Dedifferentiated amniotic fluid mesenchymal stem cell (primary cell): ENCODE data around the gene FBLN2.

Source experiments
- DNase-seq: peaks from one replicate; pipeline ENCODE4 v3.0.0-alpha.2; 2016; ENCODE audit errors: extremely low spot score

FBLN2 gene

GRCh38 chr3:13532085-13532484 lies 16.8 kb upstream of the FBLN2 start:
- DNase-seq: no peak

DNA sequence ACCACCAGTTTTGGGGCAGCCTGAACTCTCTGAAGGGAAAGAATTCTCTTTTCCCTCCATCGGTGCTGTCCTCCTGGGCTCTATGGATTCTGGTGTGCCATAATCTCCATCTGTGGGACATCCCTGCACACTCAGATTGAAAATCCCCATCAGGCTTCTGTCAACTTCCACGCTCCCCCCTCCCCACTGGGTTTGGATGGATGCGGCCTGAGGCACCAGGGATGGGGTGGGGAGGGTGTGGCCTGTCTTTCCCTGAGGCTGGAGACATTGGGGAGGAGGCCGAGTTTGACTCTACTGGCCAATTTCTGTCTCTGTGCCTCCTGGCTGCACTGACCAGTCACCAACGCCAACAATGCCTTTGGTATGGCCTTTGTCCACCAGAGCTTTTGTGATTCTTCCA lies 16.3 kb upstream of the FBLN2 start:
- DNase-seq: no peak

GRCh38 chr3:13533885-13534301 lies 15.0 kb upstream of the FBLN2 start:
- no peak for DNase-seq

DNA sequence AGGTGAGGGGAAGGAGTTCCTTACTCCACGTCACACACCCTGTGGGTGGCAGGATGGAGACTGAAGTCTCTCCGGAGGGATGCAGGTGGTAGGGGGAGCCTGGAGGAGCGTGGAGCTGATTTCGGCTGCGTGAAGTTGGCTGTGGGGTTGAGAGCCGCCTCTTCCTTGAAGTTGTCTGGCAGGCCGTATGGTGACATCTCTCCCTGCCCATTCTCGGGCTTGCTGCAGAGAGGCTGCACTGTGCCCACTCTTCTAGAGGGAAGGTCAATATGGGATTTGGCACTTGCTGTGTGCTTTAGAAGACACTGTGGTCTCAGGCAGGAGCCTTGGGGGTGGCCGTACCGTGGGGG lies 13.4 kb upstream of the FBLN2 start:
- DNase-seq: no peak

- no peak for DNase-seq
Observed at GRCh38 chr3:13535905-13536304, 13.0 kb upstream of the FBLN2 start.

DNA sequence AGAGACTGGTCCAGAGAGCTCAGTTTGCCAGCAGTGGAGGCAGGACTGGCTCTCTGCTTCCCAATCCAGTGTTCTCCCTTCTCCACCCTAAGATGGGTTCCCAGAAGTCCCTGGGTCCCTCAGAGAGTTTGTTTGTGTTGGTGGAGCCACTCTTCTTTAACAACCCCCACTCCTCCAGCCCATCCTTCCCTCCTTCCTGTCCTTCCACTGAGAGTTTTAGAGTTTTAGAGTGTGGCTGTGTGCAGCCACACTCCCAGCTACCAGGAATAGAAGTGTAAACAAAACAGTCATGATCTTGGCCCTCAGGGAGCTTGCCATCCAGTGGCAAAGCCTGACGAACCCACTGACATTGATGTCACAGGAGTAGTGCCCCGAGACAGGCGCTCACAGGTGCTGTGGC lies 12.5 kb upstream of the FBLN2 start:
- no peak for DNase-seq

DNA sequence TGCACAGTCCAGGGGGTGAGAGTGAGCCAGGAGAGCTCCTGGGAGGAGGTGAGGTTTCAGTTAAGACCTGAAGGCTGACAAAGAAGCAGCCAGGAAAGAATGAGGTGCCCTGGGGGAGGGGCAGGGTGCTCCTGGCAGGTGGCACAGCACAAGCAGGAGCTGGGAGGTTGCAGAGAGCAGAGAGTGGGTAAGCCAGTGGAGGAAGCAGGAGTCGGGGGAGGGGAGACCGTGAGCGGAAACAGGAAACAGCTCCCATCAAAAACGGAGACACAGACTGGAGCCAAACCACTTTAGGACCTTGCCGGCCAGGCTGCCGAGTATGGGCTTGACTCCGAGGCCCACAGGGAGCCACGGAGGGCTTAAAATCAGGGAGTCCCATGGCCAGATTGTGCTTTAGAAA lies 12.1 kb upstream of the FBLN2 start:
- no peak for DNase-seq

GRCh38 chr3:13537244-13537908 lies 11.5 kb upstream of the FBLN2 start:
- DNase-seq: no peak

- peak; percentile 95 for DNase-seq
Observed at GRCh38 chr3:13537909-13538296, 11.0 kb upstream of the FBLN2 start.

GRCh38 chr3:13538520-13539291 lies 10.2 kb upstream of the FBLN2 start:
- no peak for DNase-seq

DNA sequence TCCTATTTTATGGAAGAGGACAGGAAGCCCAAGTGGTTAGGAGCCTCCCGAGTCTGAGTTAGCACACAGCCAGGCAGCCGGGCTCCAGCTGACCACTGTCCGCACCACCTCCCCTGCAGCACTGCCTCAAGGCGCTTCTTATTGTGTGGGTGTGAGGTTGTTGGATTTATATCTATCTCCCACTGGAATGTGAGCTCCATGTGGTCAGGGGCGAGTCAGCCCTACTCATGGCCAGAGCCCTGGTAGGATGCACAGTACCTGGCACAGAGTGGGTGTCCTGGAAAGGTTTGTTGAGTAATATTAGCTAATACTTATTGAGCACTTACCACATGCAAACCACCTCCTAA lies 9.7 kb upstream of the FBLN2 start:
- DNase-seq: no peak

DNA sequence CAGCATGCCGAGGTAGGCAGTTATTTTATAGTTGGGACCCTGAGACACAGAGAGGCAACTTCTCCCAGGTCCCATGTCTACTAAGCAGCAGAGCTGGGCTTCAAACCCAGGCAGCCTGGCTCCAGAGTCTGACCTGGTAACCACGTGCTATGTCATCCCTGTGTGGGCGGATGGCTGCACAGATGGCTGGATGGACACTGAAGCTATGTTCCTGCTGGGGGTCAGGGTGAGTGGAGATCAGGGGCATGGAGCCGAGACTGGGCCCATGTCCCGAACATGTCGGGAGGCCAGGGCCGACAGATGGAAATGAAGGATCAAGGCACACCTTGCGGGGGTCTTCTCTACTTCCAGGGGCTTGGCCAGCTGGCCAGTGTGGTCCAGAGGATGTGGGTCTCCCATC lies 9.3 kb upstream of the FBLN2 start:
- no peak for DNase-seq

GRCh38 chr3:13540297-13540995 lies 8.5 kb upstream of the FBLN2 start:
- DNase-seq: no peak

DNA sequence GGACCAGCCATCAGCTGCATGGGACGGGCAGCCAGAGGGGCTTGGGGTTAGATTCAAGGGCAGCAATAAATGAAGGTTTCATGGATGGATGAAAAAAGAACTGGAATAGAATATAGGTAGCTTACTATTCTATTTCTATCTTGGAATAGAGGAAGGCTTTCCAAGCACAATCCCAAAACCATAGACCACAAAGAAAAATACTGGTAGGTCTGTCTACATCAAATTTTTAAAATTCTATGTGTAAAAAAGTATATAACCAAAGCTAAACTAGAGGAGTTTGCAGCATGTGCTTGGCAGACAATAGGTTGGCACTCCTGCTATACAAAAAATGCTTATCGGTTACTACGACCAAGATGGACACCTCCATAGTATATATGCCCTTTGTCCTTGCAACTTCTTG lies 7.2 kb upstream of the FBLN2 start:
- DNase-seq: no peak

DNA sequence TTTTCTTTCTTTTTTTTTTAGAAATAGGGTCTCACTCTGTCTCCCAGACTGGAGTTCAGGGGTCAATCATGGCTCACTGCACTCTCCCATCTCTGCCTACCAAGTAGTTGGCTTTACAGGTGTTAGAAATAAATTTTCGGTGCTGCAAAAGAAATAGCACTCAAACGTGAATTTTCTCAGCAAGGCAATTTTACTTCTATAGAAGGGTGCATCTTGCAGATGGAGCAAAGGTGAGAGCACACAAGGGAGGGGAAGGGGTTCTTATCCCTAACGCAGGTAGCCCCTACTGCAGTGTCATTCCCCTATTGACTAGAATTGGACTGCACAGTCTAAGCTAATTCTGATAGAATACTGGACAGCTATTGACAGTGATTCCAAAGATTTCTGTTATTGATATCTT lies 6.8 kb upstream of the FBLN2 start:
- no peak for DNase-seq

GRCh38 chr3:13543253-13543652 lies 5.7 kb upstream of the FBLN2 start:
- peak; percentile 71 for DNase-seq

DNA sequence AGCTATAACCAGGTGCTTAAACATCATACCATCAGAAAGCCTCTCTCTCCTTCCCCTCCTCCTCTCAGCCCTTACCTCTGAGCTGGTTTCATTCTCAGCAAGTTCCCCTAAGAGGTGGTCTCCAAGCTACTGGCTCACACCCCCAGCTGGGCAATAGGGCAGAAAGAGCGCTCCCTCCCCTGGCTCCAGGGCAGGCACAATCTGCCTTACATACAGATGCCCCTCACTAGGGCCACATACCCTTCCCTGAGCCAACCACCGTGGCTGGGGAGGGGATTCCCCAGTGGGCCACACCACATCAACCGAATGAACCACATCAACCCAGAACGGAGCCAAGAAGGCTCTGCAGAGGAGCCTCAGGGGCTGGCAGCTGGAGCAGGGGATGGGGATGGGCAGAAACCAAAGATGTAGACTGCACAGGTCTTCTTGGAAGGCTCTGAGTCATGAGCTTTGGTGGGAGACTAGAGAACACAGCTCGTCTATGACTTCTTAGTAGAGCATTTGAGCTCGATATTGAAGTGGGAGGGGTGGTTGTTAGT lies 4.6 kb upstream of the FBLN2 start:
- DNase-seq: peak; percentile 57

- no peak for DNase-seq
Observed at GRCh38 chr3:13544951-13545651, 3.8 kb upstream of the FBLN2 start.

GRCh38 chr3:13545952-13546454 lies 2.9 kb upstream of the FBLN2 start:
- no peak for DNase-seq

GRCh38 chr3:13546667-13547171 lies 2.2 kb upstream of the FBLN2 start:
- DNase-seq: no peak

GRCh38 chr3:13547591-13548371 lies 1.1 kb upstream of the FBLN2 start:
- no peak for DNase-seq
